Sigmoid colon (tissue), 7 donors: ENCODE measurements around the gene SRSF9. TPM values are rescaled to one million over a fixed set of nuclear protein-coding genes. Genes with fewer than 3 reads are reported as not detected.

Experiments used
- DNase-seq: peaks from one replicate; pipeline ENCODE4 v3.0.0-alpha.2; 2019
- H3K27ac ChIP-seq, 4 donors: fragments of 200-600 bp; sonication (generic); one replicate each; pipeline ENCODE4 v1.5.1; 2016 to 2019; ENCODE audit warnings: mild to moderate bottlenecking in 1 of 4
- H3K27me3 ChIP-seq, 3 donors: fragments of 200-600 bp; sonication (generic); one replicate each; pipeline ENCODE4 v1.5.1; 2019; ENCODE audit warnings: mild to moderate bottlenecking in 1 of 3
- H3K36me3 ChIP-seq, 4 donors: fragments of 200-600 bp; sonication (generic); one replicate each; pipeline ENCODE4 v1.5.1; 2016 to 2019
- H3K4me1 ChIP-seq, 4 donors: fragments of 200-600 bp; sonication (generic); one replicate each; pipeline ENCODE4 v1.5.1; 2017 to 2019
- H3K4me3 ChIP-seq, 4 donors: fragments of 200-600 bp; sonication (generic); one replicate each; pipeline ENCODE4 v1.5.1; 2017 to 2019; ENCODE audit warnings: mild to moderate bottlenecking in 2 of 4, moderate library complexity in 1 of 4
- H3K9me3 ChIP-seq, 4 donors: fragments of 200-600 bp in 3 of 4; sonication (generic) in 3 of 4; one replicate each; pipeline versions ENCODE4 v1.5.1 to v1.6.1; 2013 to 2019
- EP300 ChIP-seq, 4 donors: sonication (generic); formaldehyde crosslinking; IDR thresholded peaks; one replicate each; pipeline ENCODE4 v1.6.1; 2017; ENCODE audit warnings: antibody characterized with exemption in 4 of 4
- POLR2A ChIP-seq, 2 donors: fragments of 450-650 bp; IDR thresholded peaks; one replicate each; pipeline ENCODE4 v1.6.1; 2016; ENCODE audit warnings: antibody characterized with exemption in 2 of 2, mild to moderate bottlenecking in 2 of 2, moderate library complexity in 2 of 2
- POLR2AphosphoS5 ChIP-seq, 4 donors: sonication (generic); formaldehyde crosslinking; IDR thresholded peaks; one replicate each; pipeline ENCODE4 v1.6.1; 2017; ENCODE audit warnings: antibody characterized with exemption in 4 of 4
- WGBS, 2 donors: extraction: QIAGEN DNeasy Blood & Tissue Kit; methylation state at CpG; one replicate each; pipeline ENCODE4 v1.1.7; 2013; 5-methylcytosine and 5-hydroxymethylcytosine counted together
- intact Hi-C: fragments of 100-400 bp; cut with DNase I; formaldehyde crosslinking; loops from one replicate; pipeline ENCODE4 v1.15.1; 2023
- polyA plus RNA-seq, 3 donors: library from polyadenylated mRNA; stranded (reverse); fragments of 200-250 nt; gene quantifications; one replicate each; pipeline ENCODE4 v1.2.3, GENCODE V29; 2013
- total RNA-seq, 4 donors: library from RNA; depleted of rRNA; stranded (reverse); fragments of >200 nt; gene quantifications; one replicate each; pipeline ENCODE4 v1.1.0, GENCODE V29; 2016
- TF ChIP-seq, protein P1 (sequence below), 4 experiments: fragments of 450-650 bp in 3 of 4; fragments of 200-600 bp in 1 of 4; IDR thresholded peaks; one replicate each; pipeline ENCODE4 v1.5.1; 2016 to 2019; ENCODE audit warnings: antibody characterized with exemption in 4 of 4, mild to moderate bottlenecking in 3 of 4, moderate library complexity in 2 of 4
- donor health status: healthy with polysubstance abuse.
- donor health status: Bipolar disorder and iron deficiency.
- donor health status: healthy.

SRSF9 gene
- total and polyA plus RNA-seq, 7 donors: 41.4 to 187 (median 55.1) TPM

DNA sequence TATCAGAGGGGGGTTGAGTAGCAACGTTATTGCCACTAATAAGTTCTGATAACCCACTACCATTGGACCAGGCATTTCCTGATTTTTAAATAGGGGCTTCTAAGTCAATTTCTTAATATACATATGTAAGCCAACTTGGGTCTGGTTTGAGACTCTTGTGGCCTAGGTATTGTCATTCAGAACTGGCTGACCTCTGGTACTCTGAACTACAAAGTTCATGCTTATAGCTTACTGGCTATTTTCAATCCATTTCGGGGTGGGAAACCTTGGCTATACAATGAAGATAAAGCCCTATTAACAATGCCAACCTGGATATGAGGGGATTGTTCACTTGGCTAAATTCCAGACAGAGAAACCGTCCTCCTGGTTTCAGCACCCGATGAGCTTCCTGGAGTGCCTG is 35.0 kb upstream of the SRSF9 start:
- H3K27me3 ChIP-seq: no peaks in the 10 kb centered on the region
- peaks cover 4 to 67% (median 19%) of the 10 kb centered on the region in 4 donors for H3K36me3 ChIP-seq
- no peak overlapping the region for H3K27ac ChIP-seq
- TF ChIP-seq POLR2A (IDR thresholded peaks at IDR 0.05) (no peak), POLR2AphosphoS5 (IDR thresholded peaks at IDR 0.05) (no peak), EP300 (IDR thresholded peaks at IDR 0.05) (no peak)
- TF ChIP-seq, protein P1, sequence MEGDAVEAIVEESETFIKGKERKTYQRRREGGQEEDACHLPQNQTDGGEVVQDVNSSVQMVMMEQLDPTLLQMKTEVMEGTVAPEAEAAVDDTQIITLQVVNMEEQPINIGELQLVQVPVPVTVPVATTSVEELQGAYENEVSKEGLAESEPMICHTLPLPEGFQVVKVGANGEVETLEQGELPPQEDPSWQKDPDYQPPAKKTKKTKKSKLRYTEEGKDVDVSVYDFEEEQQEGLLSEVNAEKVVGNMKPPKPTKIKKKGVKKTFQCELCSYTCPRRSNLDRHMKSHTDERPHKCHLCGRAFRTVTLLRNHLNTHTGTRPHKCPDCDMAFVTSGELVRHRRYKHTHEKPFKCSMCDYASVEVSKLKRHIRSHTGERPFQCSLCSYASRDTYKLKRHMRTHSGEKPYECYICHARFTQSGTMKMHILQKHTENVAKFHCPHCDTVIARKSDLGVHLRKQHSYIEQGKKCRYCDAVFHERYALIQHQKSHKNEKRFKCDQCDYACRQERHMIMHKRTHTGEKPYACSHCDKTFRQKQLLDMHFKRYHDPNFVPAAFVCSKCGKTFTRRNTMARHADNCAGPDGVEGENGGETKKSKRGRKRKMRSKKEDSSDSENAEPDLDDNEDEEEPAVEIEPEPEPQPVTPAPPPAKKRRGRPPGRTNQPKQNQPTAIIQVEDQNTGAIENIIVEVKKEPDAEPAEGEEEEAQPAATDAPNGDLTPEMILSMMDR (IDR thresholded peaks at IDR 0.05): no peak
- no peaks in the 10 kb centered on the region for H3K9me3 ChIP-seq
- DNase-seq: no peak
- WGBS, 2 donors: 86 to 89% methylated on average over 4 of the region's 4 CpGs
- H3K4me3 ChIP-seq: no peak overlapping the region
- no peaks in the 10 kb centered on the region for H3K4me1 ChIP-seq
- intact Hi-C loops: no loop called here

DNA sequence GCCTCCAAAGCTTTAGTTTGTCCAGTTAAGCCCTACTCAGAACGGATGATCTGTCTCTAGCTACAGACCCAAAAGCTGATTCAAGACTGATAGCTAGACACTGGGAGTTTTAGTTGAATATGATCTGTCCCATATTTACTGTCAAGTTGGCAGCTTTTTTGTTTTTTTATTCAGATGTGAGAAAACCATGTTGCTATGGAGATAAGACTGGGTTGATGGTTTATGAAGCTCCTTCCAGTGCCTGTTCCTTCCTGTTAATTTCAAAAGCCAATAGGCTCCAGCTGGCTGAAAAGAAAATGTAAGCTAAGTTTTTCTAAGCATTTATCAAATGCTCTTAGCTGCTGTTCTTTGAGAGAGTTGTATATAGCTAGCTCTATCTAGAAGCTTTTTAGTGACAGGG is 31.0 kb upstream of the SRSF9 start:
- DNase-seq: no peak
- WGBS, 2 donors: 81 to 86% methylated on average over 1 of the region's 1 CpG
- TF ChIP-seq POLR2AphosphoS5 (IDR thresholded peaks at IDR 0.05) (no peak), EP300 (IDR thresholded peaks at IDR 0.05) (no peak), POLR2A (IDR thresholded peaks at IDR 0.05) (no peak)
- TF ChIP-seq, protein P1 (IDR thresholded peaks at IDR 0.05): no peak
- H3K4me1 ChIP-seq: peaks cover 0 to 22% (median 16%) of the 10 kb centered on the region in 4 donors
- peaks cover 4 to 59% (median 11%) of the 10 kb centered on the region in 4 donors for H3K36me3 ChIP-seq
- no peak overlapping the region for H3K27ac ChIP-seq
- H3K4me3 ChIP-seq: no peak overlapping the region
- no peaks in the 10 kb centered on the region for H3K9me3 ChIP-seq
- no peaks in the 10 kb centered on the region for H3K27me3 ChIP-seq
- intact Hi-C loops: no loop called here

DNA sequence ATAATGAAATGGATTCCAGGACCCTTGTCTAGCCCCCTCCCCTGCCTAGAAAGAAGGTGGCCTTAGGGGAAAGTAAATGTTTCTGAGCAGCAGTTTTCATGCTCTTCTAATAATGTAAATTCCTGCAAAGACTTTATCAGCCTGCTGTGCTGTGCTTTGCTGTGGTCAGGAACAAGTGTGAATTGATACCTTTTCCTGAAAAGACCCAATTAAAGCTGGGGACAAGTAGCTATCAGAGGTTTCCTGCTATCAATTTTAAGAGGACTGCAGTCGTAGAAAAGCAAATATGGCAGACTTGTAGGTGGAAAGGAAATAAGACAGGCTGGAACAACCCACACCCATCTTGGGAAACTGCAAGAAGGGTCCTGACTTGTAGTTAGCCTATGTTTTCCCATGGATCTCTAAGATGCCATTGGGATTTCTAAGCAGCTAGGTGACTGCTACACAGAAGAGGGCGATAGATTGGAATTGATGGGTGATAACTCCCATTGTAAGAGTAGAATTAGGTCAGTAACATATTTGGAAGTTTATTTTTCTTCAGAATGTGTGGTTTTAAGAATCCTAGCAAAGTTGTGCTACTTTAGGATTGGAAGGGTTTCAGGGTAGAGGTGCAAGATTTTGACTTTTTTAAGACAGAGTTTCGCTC is 29.4 kb upstream of the SRSF9 start:
- no peaks in the 10 kb centered on the region for H3K9me3 ChIP-seq
- intact Hi-C loops: loop anchor here (5.0 kb wide), 1 partner anchor 83 kb away; the partner anchor contains the start of gene POP5
- TF ChIP-seq, protein P1 (IDR thresholded peaks at IDR 0.05): no peak
- TF ChIP-seq POLR2AphosphoS5 (IDR thresholded peaks at IDR 0.05) (no peak), POLR2A (IDR thresholded peaks at IDR 0.05) (no peak), EP300 (IDR thresholded peaks at IDR 0.05) (no peak)
- peaks cover 0 to 30% (median 24%) of the 10 kb centered on the region in 4 donors for H3K4me1 ChIP-seq
- no peak overlapping the region for H3K4me3 ChIP-seq
- 75 to 88% methylated on average over 3 of the region's 3 CpGs for WGBS, 2 donors
- peak overlapping the region in 2 of 4 donors; percentile 86 to 92 for H3K27ac ChIP-seq
- peaks cover 4 to 49% (median 11%) of the 10 kb centered on the region in 4 donors for H3K36me3 ChIP-seq
- H3K27me3 ChIP-seq: no peaks in the 10 kb centered on the region
- no peak for DNase-seq

DNA sequence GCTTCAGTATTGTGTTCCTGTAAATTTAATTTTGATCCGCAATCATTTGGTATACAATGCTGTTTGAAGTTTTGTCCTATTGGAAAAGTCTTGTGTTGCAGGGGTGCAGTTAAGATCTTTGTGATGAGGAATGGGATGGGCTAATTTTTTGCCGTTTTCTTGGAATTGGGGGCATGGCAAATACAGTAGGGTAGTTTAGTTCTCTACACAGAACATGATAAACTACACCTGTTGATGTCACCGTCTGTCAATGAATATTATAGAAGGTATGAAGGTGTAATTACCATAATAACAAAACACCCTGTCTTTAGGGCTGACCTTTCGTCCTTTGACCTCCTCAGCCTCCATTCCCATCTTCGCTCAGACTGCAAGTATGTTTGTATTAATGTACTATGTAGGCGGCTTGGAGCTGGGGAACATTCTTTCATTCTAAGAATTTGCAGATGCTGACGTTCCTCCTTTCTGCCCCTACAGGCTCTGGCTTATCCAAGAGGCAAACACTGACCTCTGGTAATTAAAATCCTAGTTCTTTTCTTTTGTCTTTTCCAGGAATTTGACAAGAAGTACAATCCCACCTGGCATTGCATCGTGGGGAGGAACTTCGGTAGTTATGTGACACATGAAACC is 28.1 kb upstream of the SRSF9 start:
- Histone ChIP-seq H3K36me3 (peaks cover 0 to 36% (median 3%) of the 10 kb centered on the region in 4 donors), H3K27me3 (no peaks in the 10 kb centered on the region), H3K9me3 (no peaks in the 10 kb centered on the region), H3K4me1 (peaks cover 0 to 30% (median 24%) of the 10 kb centered on the region in 4 donors), H3K4me3 (peak overlapping the region; percentile 76 to 99 (median 86)), H3K27ac (peak overlapping the region; percentile 86 to 96 (median 92))
- intact Hi-C loops: loop anchor here (2.0 to 5.0 kb wide), 2 partner anchors 31 to 85 kb away; partner anchors contain the start of genes COQ5 and POP5
- 15 to 38% methylated on average over 9 of the region's 9 CpGs for WGBS, 2 donors
- TF ChIP-seq POLR2AphosphoS5 (IDR thresholded peaks at IDR 0.05) (no peak), EP300 (IDR thresholded peaks at IDR 0.05) (no peak), POLR2A (IDR thresholded peaks at IDR 0.05) (no peak)
- TF ChIP-seq, protein P1 (IDR thresholded peaks at IDR 0.05): no peak
- no peak for DNase-seq
